GM10266 (cell line): ENCODE measurements around the gene PEX10.

ENCODE experiments used
- DNase-seq: peaks from one replicate; pipeline ENCODE4 v3.0.0; 2012; ENCODE audit errors: extremely low spot score
- TF ChIP-seq, protein P1 (sequence below): IDR thresholded peaks from 2 replicates; pipeline ENCODE4 v1.5.1; 2012; ENCODE audit warnings: mild to moderate bottlenecking, low read depth; ENCODE audit not compliant: control insufficient read depth, insufficient read depth; ENCODE audit errors: missing control alignments

The PEX10 gene

DNA sequence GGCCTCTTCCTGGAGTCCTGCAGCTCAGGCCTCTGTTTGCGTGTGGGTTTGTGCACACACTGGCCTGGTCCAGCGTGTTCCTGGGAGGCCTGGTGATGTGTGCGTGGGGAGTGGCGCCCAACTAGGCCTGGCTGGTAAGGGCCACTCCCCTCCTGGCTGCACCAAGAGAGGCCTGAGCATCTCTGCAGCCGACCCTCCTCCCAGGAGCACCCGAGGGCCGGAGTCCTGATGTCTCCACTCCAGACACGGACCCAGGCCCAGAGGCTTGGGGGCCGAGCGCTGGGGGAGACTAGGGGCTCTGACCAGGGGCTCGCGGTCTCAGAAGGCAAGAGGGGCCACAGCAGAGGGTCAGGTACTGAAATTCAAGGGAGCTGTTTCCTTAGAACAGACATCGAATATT, 54.3 kb downstream of the PEX10 start:
- no peak for DNase-seq
- TF ChIP-seq, protein P1, sequence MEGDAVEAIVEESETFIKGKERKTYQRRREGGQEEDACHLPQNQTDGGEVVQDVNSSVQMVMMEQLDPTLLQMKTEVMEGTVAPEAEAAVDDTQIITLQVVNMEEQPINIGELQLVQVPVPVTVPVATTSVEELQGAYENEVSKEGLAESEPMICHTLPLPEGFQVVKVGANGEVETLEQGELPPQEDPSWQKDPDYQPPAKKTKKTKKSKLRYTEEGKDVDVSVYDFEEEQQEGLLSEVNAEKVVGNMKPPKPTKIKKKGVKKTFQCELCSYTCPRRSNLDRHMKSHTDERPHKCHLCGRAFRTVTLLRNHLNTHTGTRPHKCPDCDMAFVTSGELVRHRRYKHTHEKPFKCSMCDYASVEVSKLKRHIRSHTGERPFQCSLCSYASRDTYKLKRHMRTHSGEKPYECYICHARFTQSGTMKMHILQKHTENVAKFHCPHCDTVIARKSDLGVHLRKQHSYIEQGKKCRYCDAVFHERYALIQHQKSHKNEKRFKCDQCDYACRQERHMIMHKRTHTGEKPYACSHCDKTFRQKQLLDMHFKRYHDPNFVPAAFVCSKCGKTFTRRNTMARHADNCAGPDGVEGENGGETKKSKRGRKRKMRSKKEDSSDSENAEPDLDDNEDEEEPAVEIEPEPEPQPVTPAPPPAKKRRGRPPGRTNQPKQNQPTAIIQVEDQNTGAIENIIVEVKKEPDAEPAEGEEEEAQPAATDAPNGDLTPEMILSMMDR = no peak

- TF ChIP-seq, protein P1 = no peak
- no peak for DNase-seq
Measured at GRCh38 chr1:2356911-2357845, 55.2 kb downstream of the PEX10 start.

GRCh38 chr1:2356401-2356800, 56.0 kb downstream of the PEX10 start:
- TF ChIP-seq, protein P1 = no peak
- DNase-seq = no peak

DNA sequence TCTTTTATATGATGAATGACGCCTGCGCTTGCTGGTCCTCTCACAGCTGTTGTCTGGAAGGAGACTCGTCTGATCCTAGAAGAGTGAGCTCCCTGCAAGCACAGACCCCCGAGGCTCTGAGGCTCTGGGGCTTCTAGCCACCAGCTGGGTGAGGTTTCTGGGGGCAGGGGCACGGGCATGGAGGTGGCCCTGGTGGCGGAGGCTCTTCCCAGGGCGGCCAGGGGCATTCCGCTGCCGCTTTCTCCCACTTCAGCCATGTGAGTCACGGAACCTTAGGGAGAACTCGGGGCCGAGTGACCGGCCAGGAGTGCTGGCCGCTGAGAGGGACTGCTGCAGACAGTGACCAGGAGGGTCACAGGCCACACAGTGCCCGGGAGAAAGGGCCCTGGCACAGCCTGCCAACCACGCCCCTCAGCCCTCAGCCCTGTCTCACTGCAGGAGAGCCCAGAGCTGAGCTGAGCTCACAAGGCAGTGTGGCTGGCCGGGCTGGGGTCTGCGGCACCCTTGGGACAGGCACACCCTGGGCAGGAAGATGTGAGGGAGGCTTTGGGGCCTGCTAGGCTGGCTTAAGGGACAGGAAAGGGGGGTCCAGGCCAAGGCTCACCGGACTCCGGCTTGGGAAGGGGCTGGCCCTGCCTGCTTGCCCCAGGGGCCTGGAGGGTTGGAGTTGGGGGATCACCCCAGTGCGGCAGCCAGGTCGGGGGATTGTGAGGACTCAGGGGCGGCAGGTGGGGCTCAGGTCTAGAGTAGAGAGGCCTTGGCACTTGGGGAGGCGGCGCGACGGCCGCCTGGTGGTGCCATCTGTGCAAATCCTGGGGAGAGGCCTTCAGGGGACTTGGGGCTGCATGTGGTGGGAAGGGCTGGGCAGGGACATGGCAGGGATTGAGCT, 56.7 kb downstream of the PEX10 start:
- TF ChIP-seq, protein P1 = no peak
- DNase-seq = no peak

- no peak for DNase-seq
- TF ChIP-seq, protein P1 = no peak
Measured at GRCh38 chr1:2354511-2355372, 57.6 kb downstream of the PEX10 start.
